Hematopoietic multipotent progenitor cell (in vitro differentiated cells): ENCODE results near the gene ADAP1. TPM values are rescaled to one million over a fixed set of nuclear protein-coding genes. Genes with fewer than 3 reads are reported as not detected.

Experiments
- DNase-seq, 3 donors: peaks; one replicate each; pipeline ENCODE4 v3.0.0-alpha.2; 2011 to 2015; ENCODE audit warnings: low read depth in 2 of 3, low spot score in 2 of 3
- total RNA-seq: library from RNA; depleted of rRNA; stranded (reverse); fragments of >200 nt; gene quantifications from one replicate; pipeline ENCODE4 v1.2.3, GENCODE V29; 2012

The ADAP1 gene
- total RNA-seq, 1 donor: 16.2 TPM

- DNase-seq: no peak
Observed at GRCh38 chr7:990352-990932, 36.0 kb upstream of the ADAP1 start.

DNA sequence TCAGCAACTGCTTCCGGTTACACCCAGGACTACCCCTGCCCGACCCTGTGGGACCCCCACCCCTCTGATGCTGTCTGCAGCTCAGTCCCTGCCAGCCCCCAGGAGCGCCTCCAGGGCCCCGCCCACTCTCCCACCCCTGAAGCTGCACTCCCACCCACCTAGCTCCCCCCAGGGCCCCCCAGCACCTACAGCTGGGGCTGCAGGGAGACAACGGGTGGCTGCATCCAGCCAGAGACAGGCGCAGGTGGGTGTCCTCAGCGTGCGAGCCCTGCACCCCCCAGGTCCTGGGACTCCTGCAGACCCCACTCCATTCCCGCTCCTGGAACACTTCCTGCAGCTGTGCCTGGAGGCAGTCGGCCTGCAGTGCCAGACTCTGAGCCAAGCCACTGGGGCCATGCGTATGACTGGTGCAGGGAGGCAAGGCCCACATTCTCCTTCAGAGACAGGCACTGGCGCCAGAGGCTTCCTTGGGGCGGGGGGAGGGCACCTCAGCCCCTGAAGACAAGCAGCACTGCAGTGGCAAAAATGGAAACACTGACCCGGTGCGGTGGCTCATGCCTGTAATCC, 34.6 kb upstream of the ADAP1 start:
- DNase-seq: no peak

DNA sequence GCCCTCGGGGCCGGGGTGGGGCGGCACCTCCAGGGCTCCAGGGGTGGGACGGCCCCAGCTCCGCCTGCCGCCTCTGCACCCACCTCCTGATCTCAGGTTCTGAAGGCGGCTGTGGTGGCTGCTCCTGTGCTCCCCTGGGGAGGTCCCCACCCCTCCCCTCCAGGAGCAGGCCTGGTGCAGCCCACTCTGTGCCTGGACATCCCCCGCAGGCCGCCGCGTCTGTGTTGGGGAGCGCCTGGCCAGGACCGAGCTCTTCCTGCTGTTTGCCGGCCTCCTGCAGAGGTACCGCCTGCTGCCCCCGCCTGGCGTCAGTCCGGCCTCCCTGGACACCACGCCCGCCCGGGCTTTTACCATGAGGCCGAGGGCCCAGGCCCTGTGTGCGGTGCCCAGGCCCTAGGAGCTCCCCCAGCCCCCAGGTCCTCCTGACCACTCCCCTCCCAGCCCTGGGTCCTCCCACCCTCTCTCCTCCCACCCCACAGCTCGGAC, 34.0 kb upstream of the ADAP1 start:
- no peak for DNase-seq

GRCh38 chr7:987909-988308, 33.4 kb upstream of the ADAP1 start:
- no peak for DNase-seq

DNA sequence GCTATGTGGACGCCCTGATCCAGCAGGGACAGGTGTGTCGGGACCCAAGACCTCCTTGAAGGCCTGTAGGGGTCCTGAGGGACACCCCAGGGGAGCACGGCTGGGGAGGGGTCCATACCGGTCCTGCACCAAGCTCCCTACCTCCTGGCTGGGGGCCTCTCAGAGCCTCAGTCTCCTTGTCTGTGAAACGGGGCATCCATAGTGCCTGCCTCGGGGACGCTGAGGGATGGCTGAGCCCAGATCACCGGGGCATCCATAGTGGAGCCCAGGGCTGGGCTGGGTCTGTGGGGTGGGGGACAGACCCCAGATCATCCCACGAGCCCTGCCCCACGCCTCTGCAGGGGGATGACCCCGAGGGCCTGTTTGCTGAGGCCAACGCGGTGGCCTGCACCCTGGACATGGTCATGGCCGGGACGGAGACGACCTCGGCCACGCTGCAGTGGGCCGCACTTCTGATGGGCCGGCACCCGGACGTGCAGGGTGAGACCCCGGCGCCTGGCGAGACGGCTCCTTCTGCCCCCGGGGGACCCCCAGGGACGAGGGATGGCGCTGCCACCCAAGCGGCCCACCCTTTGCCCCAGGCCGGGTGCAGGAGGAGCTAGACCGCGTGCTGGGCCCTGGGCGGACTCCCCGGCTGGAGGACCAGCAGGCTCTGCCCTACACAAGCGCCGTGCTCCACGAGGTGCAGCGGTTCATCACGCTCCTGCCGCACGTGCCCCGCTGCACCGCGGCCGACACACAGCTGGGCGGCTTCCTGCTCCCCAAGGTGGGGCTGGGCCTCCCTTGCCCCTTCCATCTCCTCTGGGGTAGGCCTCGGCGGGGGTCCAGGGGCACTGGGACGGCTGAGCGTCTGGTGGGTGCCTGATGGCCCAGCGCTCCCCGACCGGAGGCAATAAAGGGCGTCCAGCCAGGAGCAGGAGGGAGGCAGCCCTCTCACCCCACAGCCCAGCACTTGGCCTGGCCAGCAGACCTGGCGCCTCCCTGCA, 32.6 kb upstream of the ADAP1 start:
- DNase-seq: no peak

DNA sequence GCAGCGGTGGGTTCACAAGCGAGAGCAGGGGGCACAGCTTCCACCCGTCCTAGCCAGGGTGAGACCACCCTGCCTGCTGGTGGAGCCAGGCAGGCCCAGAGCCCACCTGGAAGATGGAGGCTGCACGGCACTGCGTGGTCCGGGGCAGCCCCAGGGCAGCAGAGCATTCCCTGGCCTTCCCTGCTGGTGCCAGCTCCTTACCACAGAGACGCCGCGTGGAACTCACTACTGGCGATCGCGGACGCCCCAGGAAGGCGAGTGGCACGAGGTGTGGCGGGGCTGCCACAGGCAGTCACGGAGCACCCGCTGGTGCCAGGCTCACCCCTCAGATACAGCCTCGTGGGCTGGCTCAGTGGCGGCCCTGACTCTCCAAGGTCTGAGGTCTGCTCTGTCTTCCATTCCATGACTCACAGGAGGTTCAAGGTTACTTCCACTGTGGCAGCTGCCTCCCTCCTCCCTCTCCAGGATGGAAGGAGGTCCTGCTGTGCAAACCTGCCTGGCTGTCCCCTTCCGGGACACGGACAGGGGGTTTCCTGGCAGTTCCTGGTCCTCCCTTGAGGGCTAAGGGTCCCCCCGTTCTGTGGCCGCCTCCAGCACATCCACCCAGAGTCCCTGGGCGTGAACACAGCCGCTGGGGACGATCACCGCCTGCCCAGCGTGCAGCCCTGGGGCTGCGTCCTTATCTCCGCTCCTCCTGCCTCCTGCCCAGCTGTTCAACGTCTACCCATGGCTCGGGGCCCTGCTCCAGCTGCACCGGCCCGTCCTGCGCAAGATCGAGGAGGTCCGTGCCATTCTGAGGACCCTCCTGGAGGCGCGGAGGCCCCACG, 31.6 kb upstream of the ADAP1 start:
- DNase-seq: peak in 2 of 3 donors; percentile 28 to 32

GRCh38 chr7:985127-985416, 30.6 kb upstream of the ADAP1 start:
- no peak for DNase-seq

DNA sequence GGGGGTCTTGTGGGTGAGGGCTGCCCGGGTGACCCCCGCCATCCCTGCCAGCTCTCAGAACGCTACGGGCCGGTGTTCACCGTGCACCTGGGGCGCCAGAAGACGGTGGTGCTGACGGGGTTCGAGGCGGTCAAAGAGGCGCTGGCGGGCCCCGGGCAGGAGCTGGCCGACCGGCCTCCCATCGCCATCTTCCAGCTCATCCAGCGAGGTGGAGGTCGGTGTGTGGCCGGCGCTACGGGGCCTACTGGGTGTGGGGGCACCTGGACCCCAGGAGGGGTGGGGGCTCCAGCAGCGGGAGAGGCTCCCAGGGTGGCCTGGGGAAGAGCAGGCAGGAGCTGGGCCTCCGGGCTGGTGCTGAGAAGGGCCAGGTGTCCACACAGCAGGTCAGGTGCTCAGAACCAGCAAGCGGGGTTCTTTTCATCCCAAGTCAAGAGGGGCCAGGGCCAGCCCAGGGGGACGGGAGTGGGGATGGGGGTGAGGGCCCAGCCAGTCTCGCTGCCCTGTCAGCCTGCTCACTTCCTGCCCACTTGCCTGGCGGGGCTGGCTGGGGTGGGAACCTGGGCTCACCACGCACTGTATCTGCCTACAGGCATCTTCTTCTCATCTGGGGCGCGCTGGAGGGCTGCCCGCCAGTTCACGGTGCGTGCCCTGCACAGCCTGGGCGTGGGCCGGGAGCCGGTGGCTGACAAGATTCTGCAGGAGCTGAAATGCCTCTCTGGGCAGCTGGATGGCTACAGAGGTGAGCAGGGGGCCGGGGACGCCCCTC, 30.1 kb upstream of the ADAP1 start:
- DNase-seq: no peak

DNA sequence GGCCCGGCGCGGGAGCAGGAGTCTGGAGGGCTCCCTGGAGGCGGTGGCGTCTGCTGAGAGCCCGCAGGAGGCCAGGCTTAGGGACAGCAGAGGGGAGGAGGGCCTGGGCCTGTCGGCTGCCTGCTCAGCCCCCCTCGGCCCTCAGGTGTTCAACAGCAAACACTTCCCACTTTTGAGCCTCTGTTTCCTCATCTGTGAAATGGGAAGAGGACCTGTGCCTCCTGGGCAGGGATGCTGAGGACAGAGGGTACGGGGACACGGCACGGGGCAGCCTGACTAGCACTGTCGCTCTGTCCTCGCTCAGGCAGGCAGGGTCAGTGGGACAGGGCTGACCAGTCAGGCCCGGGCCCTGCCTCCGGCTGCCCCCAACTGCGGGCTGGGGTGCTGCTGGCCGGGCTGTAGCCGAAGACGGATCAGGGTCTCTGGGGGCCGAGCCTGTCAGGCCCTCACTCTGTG, 29.2 kb upstream of the ADAP1 start:
- DNase-seq: no peak

- DNase-seq: no peak
Observed at GRCh38 chr7:983004-983615, 28.6 kb upstream of the ADAP1 start, which contains the start of gene CYP2W1. TSS of gene CYP2W1 (plus strand) at chr7:983181. CDS start at chr7:983212, 31 bp downstream.

GRCh38 chr7:982511-983003, 28.1 kb upstream of the ADAP1 start:
- no peak for DNase-seq

DNA sequence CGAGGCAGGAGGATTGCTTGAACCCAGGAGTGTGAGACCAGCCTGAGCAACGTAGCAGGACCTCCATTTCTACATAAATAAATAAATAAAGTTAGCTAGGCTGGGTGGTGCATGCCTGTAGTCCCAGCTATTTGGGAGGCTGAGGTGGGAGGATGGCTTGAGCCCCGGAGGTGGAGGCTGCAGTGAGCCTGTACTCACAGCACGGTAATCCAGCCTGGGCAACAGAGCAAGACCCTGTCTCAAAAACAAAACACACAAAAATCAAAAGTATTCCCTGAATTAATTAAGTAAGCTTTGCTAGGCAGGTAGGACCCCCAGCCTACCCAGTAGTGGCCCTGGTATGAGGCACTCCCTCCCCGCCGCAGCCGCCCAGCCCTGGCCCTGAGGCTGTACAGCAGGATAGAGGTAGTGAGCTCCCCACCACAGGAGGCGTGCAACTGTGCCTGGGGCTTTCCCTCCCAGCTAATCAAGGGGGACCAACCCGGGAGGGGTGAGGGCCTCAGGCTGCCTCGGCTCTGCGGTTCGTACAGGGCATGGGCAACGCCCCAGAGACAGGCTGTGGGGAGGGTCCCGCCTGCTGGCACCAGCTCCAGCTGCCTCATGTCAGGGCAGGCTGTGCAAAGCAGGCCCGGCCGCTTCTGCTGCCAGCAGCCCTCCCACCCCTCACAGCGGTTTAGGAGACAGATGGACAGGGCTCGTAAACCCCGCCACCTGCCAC, 27.5 kb upstream of the ADAP1 start:
- no peak for DNase-seq

DNA sequence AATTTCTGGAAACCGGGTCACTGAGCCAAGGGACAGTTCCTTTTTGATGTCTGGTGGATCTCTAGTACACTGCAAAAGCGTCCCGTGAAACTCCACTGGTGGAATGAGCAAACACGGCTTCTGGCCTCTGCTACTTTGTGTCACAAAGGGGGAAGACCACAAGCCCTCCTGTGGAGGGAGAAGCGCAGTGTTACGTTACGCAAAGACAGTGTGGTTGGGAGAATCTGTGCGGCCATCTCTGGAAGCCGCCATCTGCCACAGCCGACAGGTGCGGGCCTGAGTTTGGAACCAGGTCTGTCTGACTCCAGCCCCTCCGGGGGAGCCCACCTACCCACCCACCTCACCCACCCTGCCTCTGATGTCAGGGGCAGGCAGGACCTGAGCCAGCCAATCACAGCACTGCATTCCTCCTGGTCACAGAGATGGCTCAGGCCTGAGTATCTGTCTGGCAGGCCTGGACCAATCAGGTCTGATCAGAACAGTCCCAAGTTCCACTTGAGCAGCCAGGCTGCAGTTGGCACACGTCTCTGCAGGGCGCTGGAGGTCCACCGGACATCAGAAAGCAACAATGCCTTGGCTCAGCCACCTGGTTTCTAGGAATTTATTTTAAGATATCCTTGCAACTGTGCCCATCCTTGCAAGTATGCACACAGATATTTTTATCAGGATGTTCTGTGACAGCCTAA, 25.5 kb upstream of the ADAP1 start:
- DNase-seq: no peak

DNA sequence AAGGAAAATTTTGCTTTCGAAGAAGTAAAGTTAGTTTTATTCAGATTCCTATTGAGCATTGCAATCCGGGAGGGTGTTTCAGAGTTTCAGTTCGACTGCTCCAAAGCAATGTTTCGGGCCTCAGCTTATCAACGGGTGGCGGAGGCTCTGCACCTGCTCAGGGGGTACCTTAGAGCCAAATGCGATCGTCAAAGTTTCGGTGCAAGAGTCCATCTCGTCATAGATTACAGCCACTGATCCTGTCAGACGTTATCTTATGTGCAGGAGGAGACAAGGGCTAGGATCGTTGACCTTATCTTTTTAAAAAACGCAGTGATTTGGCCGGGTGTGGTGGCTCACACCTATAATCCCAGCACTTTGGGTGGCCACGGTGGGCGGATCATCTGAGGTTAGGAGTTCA, 24.7 kb upstream of the ADAP1 start:
- DNase-seq: no peak

GRCh38 chr7:978416-979091, 24.1 kb upstream of the ADAP1 start:
- no peak for DNase-seq

DNA sequence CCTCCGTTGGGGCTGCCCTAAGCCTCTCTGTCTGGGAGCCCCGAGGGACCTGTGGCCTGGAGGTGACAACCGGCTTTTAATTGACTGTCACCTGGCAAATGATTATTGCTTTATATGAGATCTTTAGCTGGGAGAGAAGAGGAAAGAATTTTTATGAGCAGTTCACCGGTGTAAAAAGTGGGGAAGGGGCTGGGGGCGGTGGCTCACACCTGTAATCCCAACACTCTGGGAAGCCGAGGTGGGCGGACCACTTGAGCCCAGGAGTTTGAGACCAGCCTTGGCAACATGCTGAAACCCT, 23.5 kb upstream of the ADAP1 start:
- DNase-seq: no peak

DNA sequence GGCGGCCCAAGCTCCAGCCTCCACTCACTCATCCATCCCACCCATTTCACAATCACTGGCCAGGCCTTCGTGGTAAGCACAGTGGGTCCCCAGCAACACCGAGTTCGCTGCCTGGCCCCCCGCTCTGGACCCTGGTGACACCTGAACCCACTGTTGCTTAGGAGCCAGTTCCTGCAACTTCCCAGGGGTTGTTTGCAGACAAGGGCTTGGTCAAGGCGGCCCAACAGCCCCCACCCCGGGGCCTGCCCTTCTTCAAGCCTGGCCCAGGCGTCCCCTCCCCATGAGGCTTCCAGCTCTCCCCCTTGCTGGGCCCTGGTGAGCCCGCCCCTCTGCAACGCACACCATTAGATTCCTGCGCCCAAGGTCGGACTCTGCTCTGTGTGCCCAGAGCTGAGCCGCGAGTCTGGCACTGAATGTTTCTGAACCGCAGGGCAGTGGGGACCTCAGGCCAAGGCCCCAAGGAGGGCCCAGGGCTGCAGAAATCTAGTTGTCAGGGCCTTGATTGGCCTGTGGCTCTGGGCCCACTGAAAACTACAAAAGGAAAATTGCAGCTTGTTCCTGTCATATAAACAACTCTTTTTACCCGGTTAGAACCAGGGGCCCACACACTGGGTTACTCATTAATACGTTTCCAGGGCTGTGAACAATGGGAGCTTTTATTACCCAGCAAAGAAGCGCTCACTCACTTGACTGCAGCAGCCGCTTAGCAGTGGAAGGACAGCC, 23.0 kb upstream of the ADAP1 start:
- no peak for DNase-seq
